ENCODE measurements around the gene SLC38A7. TPM values are rescaled to one million over a fixed set of nuclear protein-coding genes. Genes with fewer than 3 reads are reported as not detected.

The SLC38A7 gene
- total RNA-seq, 4 donors from 2014 or later = 17.2 to 33.8 (median 30.1) TPM

DNA sequence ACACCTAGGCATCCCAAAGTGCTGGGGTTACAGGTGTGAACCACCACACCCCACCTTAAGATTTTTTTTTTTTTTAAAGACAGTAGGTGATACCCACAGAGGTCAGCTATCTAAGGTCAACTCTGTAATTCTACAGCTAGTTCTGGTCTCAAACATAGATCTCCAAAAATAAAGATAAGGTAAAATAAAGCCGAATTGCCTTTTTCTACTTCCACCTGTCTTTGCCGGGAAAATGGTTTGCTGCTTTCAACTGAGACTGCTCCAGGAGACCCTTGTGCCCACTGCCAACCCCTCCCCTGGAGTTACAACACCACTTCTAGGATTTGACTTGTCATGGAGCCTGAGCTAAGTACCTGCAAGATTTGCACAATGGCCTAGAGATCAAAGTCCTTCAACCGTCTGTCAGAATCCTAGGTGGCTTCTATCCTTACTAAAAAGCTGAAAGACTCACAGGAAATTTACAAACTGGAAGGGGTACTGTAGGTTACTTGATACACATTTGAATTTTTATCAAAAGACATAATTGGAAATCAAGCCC, 50.2 kb downstream of the SLC38A7 start:
- Histone ChIP-seq H3K27ac (no peak overlapping the region), H3K4me3 (replicated peaks in 1 of 3) (no peak overlapping the region), H3K36me3 (no peaks in the 10 kb centered on the region), H3K27me3 (no peaks in the 10 kb centered on the region), H3K9me3 (no peaks in the 10 kb centered on the region), H3K4me1 (peaks cover 0 to 3% of the 10 kb centered on the region in 2 donors)
- TF ChIP-seq POLR2A (IDR thresholded peaks at IDR 0.05) = no peak
- TF ChIP-seq, protein P1, sequence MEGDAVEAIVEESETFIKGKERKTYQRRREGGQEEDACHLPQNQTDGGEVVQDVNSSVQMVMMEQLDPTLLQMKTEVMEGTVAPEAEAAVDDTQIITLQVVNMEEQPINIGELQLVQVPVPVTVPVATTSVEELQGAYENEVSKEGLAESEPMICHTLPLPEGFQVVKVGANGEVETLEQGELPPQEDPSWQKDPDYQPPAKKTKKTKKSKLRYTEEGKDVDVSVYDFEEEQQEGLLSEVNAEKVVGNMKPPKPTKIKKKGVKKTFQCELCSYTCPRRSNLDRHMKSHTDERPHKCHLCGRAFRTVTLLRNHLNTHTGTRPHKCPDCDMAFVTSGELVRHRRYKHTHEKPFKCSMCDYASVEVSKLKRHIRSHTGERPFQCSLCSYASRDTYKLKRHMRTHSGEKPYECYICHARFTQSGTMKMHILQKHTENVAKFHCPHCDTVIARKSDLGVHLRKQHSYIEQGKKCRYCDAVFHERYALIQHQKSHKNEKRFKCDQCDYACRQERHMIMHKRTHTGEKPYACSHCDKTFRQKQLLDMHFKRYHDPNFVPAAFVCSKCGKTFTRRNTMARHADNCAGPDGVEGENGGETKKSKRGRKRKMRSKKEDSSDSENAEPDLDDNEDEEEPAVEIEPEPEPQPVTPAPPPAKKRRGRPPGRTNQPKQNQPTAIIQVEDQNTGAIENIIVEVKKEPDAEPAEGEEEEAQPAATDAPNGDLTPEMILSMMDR (IDR thresholded peaks at IDR 0.05) = no peak
- intact Hi-C loops (cut with DNase I) = no loop called here
- no peak for DNase-seq
- 63 to 69% methylated on average over 3 of the region's 3 CpGs for WGBS, 2 donors

DNA sequence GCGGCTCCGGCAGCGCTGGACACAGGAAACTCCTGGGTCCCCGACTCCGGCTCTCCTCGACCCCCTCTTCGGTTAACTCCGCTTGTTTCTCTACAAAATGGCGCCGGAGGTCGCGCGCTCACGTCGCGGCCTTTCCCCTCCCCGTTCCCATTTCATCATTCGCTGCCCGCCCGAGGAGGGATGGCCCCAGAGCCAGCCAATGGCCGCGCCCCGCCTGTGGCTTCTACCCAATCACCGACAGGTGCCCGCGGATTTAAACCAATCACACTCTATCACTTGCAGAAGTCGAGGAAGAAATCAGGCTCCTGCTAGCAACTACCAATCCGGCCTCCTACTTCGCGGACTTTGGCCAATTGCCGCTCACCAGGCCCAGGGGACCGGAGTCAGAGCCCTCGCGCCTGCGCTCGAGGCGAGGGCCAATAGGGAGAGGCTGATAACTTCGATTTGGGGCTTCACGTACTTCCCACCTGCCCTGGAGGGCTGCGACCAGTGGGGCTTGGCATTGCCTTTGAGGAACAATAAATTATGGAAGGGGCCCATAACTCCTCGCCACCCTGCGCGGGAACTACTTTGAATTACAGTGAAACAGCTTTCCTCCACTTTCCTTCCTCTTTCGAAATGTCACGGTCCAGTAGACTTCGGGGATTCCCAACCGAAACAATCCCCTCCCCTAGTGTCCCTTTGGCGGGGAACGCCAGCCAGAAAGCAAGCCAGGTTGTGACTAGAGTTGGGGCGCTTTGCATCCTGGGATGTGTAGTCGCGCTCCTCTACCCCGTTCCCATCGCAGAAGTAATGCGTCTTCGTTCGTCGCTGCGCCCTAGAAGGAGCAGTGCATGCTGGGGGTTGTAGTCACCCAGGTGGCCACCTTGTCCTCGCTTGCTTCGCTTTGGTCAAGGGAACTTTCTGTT, 54.6 kb downstream of the SLC38A7 start, which contains the start of gene CNOT1:
TSS of gene CNOT1 (minus strand) at position 94 of the 908 bp plus-strand sequence. CDS start 30,489 bp downstream, outside the sequence.
- TF ChIP-seq, protein P1 (IDR thresholded peaks at IDR 0.05) = peak in 1 of 6 experiments; percentile 14
- TF ChIP-seq POLR2A (IDR thresholded peaks at IDR 0.05) = peak in 1 of 2 donors; percentile 82
- no peaks in the 10 kb centered on the region for H3K27me3 ChIP-seq
- WGBS, 2 donors = 0 to 1% methylated on average over 40 to 53 of the region's 61 CpGs

DNA sequence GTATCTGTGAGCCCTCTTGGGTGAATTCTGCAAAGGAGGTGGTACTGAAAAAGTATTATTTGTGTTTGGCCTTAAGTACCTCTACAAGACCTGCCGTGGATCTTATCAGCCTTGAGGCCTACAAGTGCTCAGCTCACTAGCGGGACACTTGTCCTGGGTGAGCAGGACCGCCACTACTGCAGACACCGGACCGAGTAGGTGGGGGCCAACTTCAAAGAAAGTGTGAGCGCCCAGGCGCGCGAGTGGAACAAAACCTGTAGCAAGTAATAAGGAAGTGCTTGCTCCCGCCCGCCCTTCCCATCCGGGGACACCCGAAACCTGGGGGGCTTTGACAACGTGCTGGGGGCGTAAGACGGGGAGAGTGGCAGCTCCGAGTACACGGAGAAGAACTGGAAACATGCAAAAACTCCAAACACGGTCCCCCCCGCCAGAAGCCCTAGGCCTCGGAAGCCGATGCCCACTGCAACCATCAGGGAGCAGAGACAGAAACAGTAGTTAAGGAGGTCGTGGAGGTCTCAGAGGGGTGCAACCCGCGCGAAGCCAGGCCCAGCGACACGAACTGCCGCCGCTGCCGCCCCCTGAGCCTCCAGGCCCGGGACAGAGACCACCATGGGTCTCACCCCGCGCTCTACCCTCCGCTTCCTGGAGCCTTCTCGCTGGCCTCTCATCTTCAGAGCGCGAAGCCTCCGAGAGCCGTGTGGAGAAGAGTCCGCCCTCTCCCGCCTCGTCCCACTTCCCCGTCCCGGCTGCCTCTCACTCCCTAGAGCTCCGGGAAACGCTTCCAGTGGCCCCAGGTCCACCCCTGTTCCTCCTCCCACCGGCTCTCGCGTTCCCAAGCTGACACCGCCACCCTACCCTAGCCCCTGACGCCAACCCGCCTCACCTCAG, 55.5 kb downstream of the SLC38A7 start:
- peak; percentile 65 to 71 for DNase-seq
- H3K4me3 ChIP-seq (replicated peaks in 1 of 3) = peak overlapping the region; percentile 27 to 84 (median 59)
- intact Hi-C loops (cut with DNase I) = no loop called here

More for the DNA sequence above, 54.6 kb downstream of the SLC38A7 start, which contains the start of gene CNOT1:
- H3K4me1 ChIP-seq = peaks cover 17 to 18% of the 10 kb centered on the region in 2 donors
- peak within 1 kb of the TSS; percentile 87 to 96 (median 88) for H3K27ac ChIP-seq
- H3K36me3 ChIP-seq = no peaks in the 10 kb centered on the region
- no peaks in the 10 kb centered on the region for H3K9me3 ChIP-seq
- peak within 1 kb of the TSS; percentile 27 to 84 (median 59) for H3K4me3 ChIP-seq (replicated peaks in 1 of 3)
- intact Hi-C loops (cut with DNase I) = no loop called here
- peak; percentile 98 for DNase-seq

DNA sequence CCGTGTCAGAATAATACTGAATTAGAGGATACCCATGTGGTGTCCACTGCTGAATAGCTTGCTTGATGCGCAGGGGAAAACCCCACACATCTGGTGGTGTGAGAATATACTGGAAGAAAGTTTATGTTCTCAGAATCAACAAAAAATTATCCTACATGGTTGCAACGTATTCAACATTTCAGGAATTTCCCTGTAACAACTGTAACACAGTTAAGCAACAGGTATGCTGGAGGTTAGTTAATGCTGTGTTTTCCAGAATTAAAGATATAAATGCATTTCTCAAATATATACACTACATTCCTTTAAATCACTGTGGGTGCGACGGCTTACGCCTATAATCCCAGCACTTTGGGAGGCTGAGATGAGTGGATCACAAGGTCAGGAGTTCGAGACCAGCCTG, 60.4 kb downstream of the SLC38A7 start:
- Histone ChIP-seq H3K4me3 (replicated peaks in 1 of 3) (no peak overlapping the region), H3K36me3 (peaks cover 8 to 17% of the 10 kb centered on the region in 2 donors), H3K9me3 (no peaks in the 10 kb centered on the region), H3K4me1 (peaks cover 15 to 17% of the 10 kb centered on the region in 2 donors), H3K27ac (no peak overlapping the region), H3K27me3 (no peaks in the 10 kb centered on the region)
- DNase-seq = no peak
- WGBS, 2 donors = 84 to 92% methylated on average over 7 of the region's 7 CpGs
- TF ChIP-seq, protein P1 (IDR thresholded peaks at IDR 0.05) = no peak
- no peak for TF ChIP-seq POLR2A (IDR thresholded peaks at IDR 0.05)
- intact Hi-C loops (cut with DNase I) = no loop called here

More for the DNA sequence above, 55.5 kb downstream of the SLC38A7 start:
- Histone ChIP-seq H3K4me1 (peaks cover 17 to 18% of the 10 kb centered on the region in 2 donors), H3K27me3 (no peaks in the 10 kb centered on the region), H3K27ac (peak overlapping the region; percentile 87 to 96 (median 88)), H3K9me3 (no peaks in the 10 kb centered on the region), H3K36me3 (peaks cover under 1 to 5% of the 10 kb centered on the region in 2 donors)
- TF ChIP-seq, protein P1 (IDR thresholded peaks at IDR 0.05) = no peak
- TF ChIP-seq POLR2A (IDR thresholded peaks at IDR 0.05) = no peak
- 0 to 2% methylated on average over 42 to 49 of the region's 53 CpGs for WGBS, 2 donors

All from thyroid gland (tissue), 4 donors.